ENCODE results near the gene CAP1. TPM values are rescaled to one million over a fixed set of nuclear protein-coding genes. Genes with fewer than 3 reads are reported as not detected.
A peak's percentile ranks its signal among the peaks of the same experiment; 100 is the strongest.
"Not testable (repeated sequence)": the region's sequence is repeated elsewhere in the genome, so short reads cannot be mapped to it uniquely, and the experiment has no call there.

The CAP1 gene, protein sequence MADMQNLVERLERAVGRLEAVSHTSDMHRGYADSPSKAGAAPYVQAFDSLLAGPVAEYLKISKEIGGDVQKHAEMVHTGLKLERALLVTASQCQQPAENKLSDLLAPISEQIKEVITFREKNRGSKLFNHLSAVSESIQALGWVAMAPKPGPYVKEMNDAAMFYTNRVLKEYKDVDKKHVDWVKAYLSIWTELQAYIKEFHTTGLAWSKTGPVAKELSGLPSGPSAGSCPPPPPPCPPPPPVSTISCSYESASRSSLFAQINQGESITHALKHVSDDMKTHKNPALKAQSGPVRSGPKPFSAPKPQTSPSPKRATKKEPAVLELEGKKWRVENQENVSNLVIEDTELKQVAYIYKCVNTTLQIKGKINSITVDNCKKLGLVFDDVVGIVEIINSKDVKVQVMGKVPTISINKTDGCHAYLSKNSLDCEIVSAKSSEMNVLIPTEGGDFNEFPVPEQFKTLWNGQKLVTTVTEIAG
- 512 and 520 TPM in 2 replicates for total RNA-seq

DNA sequence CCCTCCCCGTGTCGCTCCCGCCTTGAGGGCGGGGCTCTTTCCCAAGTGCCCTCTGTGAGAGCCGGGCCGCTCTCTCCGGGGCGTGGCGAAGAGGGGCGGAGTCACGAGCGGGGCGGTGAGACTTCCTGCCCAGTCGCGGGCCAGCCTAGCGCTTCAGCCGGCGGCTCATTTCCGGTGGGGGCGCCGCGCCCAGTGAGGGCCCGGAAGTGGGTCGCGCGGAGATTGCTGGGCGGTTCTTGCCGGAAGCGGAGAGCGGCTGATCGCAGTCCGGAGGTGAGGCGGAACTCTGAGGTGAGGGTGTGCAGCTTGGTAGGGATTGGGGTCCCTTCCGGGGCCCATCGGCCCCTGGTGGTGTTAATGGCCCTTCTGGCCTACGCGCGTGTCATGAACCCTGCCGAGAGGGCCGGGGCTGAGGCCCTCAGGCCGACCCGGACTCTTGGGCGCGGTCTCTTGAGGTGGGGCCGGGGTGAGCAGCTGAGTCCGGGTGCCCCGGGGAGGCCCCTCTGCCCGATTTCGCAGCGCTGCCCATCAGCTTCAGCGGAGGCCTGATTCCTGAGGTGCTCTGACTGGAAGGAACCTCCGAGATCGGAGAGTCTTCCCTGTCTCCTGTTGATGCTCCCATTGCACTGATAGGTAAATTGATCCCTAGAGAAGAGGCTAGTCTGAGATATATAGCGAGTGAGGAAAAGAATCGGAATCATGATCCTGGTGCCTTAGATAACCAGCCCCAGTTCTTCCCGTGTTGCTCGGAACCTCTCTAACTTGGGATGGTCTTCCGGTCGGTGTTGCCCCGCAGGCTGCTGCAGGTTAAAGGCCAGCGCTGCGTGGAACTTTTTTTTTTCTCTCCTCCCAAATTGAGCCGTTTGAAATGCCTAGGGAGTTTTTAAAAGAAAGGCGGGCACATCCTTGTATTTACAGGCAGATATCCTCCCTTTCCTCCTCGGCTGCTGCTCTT lies at the start of gene CAP1:
Gene CAP1, plus strand, starts transcription at position 219 of the 955 bp plus-strand sequence. CDS start 18,618 bp downstream, outside the sequence.
- Mint-ChIP-seq H3K4me1 (ENCODE audit: low read depth) (peaks cover 55% of the 10 kb centered on the region), H3K27me3 (ENCODE audit: low read depth) (no peaks in the 10 kb centered on the region), H3K27ac (peak within 1 kb of the TSS; percentile 99), H3K36me3 (ENCODE audit: low read depth) (peaks cover 58% of the 10 kb centered on the region), H3K9me3 (no peaks in the 10 kb centered on the region), H3K4me3 (ENCODE audit: low read depth) (peak within 1 kb of the TSS; percentile 94)
- intact Hi-C loops (cut with micrococcal nuclease) = loop anchor here (1.0 to 10.0 kb wide), 6 partner anchors 9 to 654 kb away; partner anchors contain the start of genes MFSD2A, NFYC, RLF and ZMPSTE24
- DNase-seq (ENCODE audit: low spot score) = peak; percentile 100

DNA sequence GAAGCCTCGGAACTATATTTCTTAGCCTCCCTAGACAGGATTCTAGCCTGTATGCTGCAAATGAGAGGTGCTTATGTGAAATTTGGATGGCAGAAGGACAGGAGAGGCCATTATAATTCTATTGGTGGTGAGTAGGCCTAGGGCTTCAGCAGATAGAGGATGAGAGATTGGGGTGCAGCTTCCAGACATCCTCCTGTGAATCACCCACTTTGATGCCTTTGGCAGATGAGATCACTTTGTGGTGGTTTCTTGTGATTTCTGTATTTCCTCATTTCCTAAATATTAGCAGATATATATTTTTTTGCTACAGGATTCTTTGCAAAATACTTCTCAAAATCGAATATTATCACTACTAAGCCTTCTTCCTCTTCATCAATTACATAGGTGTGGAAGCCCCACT lies 48.3 kb upstream of the CAP1 start:
- no peaks in the 10 kb centered on the region for H3K9me3 Mint-ChIP-seq
- intact Hi-C loops (cut with micrococcal nuclease) = no loop called here
- no peaks in the 10 kb centered on the region for H3K36me3 Mint-ChIP-seq (ENCODE audit: low read depth)
- H3K4me3 Mint-ChIP-seq (ENCODE audit: low read depth) = no peak overlapping the region
- peaks cover 9% of the 10 kb centered on the region for H3K4me1 Mint-ChIP-seq (ENCODE audit: low read depth)
- H3K27me3 Mint-ChIP-seq (ENCODE audit: low read depth) = no peaks in the 10 kb centered on the region
- H3K27ac Mint-ChIP-seq = no peak overlapping the region
- no peak for DNase-seq (ENCODE audit: low spot score)

DNA sequence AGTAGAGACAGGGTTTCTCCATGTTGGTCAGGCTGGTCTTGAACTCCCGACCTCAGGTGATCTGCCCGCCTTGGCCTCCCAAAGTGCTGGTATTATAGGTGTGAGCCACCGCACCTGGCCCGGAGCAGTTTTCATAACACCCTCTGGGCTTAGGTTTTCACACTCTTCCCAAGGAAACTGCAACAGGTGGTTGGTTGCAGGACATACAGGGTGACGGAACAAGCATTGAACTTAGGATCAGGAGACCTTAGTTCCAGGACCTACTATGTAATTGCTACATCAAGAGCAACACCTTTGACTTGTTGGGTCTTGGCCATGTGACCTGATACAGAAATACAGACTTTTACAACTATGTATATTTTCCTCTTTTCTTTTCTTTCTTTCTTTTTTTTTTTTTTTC lies 47.6 kb upstream of the CAP1 start:
- no peaks in the 10 kb centered on the region for H3K27me3 Mint-ChIP-seq (ENCODE audit: low read depth)
- no peaks in the 10 kb centered on the region for H3K36me3 Mint-ChIP-seq (ENCODE audit: low read depth)
- peaks cover 9% of the 10 kb centered on the region for H3K4me1 Mint-ChIP-seq (ENCODE audit: low read depth)
- intact Hi-C loops (cut with micrococcal nuclease) = no loop called here
- no peak for DNase-seq (ENCODE audit: low spot score)
- H3K9me3 Mint-ChIP-seq = no peaks in the 10 kb centered on the region
- no peak overlapping the region for H3K4me3 Mint-ChIP-seq (ENCODE audit: low read depth)
- H3K27ac Mint-ChIP-seq = no peak overlapping the region

DNA sequence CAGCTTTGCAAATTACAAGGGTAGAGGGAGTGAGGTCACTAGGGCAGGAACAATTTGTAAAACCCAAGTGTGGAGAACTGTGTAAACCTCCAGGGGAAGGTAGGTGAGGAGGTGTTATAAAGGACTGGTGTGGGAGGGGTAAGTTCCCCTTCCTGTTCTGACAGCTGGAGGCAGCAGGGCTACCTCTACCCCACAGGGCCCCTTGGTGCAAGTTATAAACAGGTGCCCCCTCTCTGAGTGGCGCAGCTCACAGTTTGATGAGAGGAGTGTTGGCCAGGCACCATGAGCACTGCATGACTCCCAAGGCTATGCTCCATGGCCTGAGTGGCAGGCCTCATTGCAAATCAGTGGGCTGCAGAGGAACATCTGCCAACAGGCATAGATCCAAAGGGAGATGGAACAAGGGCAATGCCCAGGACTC lies 44.5 kb upstream of the CAP1 start:
- no peaks in the 10 kb centered on the region for H3K27me3 Mint-ChIP-seq (ENCODE audit: low read depth)
- no peaks in the 10 kb centered on the region for H3K9me3 Mint-ChIP-seq
- H3K36me3 Mint-ChIP-seq (ENCODE audit: low read depth) = no peaks in the 10 kb centered on the region
- H3K4me3 Mint-ChIP-seq (ENCODE audit: low read depth) = no peak overlapping the region
- intact Hi-C loops (cut with micrococcal nuclease) = no loop called here
- no peak for DNase-seq (ENCODE audit: low spot score)
- H3K4me1 Mint-ChIP-seq (ENCODE audit: low read depth) = peaks cover 9% of the 10 kb centered on the region
- H3K27ac Mint-ChIP-seq = no peak overlapping the region

DNA sequence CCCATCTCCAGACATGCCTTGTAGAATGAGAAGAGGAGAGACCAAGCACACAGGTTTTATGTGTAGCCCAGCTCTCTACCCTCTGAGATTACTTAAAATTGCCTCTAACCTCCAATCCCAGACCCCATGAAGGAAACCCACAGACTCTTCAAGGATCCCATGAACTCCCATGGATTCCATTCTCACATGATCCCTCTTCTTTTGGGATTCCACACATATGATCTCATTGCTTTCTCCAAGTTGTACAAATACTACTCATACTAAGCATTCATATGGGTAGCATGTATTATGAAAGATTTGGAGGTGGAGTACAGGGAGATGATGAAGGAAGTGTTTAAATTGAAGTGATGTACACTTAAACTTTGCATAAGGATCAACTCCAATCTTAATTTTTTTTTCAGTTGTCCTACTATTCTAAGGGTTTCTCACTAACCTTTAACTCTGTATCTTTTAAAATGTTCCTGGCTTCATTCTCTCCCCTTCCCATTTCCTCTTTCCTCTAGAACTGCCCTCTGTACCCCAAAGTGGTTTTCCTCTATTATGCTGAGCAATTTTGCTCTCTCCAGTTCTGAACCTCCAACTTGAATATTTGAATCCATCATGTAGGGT lies 44.0 kb upstream of the CAP1 start:
- H3K36me3 Mint-ChIP-seq (ENCODE audit: low read depth) = no peaks in the 10 kb centered on the region
- no peak for DNase-seq (ENCODE audit: low spot score)
- intact Hi-C loops (cut with micrococcal nuclease) = no loop called here
- no peak overlapping the region for H3K27ac Mint-ChIP-seq
- H3K4me3 Mint-ChIP-seq (ENCODE audit: low read depth) = no peak overlapping the region
- H3K4me1 Mint-ChIP-seq (ENCODE audit: low read depth) = peaks cover 9% of the 10 kb centered on the region
- no peaks in the 10 kb centered on the region for H3K27me3 Mint-ChIP-seq (ENCODE audit: low read depth)
- H3K9me3 Mint-ChIP-seq = no peaks in the 10 kb centered on the region

DNA sequence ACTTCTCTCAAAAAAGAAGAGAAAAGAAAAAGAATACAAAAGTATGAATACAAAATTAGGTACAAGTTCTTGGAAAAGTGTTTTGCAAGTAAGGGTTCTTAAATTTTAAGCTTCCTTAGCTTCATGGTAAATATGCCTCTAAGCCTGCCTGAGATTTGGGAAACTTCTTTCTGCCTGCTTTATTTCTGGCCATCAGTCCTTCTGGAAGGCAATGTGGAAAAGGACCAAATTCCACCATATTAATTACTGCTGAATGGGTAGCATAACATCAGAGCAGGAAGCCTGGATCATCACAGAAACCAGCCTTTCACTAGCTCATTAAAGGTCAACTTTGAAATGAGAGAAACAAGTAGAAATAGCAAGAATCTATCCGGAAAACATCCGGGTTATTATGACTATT lies 39.1 kb upstream of the CAP1 start:
- H3K36me3 Mint-ChIP-seq (ENCODE audit: low read depth) = no peaks in the 10 kb centered on the region
- intact Hi-C loops (cut with micrococcal nuclease) = no loop called here

DNA sequence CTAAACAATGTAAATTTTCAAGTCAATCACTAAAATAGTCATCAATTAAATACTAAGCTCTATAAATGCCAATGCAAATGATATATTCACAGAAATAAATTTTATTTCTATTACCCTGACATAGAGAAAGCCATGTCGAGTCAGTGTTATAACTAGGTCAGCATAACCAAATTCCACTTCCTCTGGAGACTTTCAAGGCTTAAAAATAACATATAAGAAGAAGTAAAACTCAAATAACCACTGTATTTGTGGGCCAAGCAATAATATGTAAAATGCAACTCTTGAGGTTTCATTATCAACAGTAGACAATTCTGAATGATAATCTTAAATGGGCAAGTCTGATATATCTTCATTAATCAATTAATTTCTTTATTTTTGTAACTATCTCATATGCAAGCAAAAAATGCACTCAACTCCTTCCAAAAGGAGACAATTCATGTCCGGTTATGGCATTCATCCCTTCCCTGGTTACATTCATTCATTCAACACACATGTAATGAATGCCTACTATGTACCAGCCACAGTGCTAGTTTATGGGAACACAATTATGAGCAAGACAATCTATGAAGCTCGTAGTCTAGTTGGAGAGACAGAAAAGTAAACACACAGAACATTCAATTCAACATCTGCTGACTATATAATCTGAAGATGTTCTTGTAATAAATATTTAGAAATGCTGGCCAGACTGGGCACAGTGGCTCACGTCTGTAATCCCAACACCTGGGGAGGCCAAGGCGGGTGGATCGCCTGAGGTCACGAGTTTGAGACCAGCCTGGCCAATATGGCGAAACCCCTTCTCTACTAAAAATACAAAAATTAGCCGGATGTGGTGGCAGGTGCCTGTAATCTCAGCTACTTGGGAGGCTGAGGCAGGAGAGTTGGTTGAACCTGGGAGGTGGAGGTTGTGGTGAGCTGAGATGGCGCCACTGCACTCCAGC lies 37.1 kb upstream of the CAP1 start:
- H3K27me3 Mint-ChIP-seq (ENCODE audit: low read depth) = peaks cover 20% of the 10 kb centered on the region
- H3K27ac Mint-ChIP-seq = no peak overlapping the region
- no peak for DNase-seq (ENCODE audit: low spot score)
- no peak overlapping the region for H3K4me3 Mint-ChIP-seq (ENCODE audit: low read depth)
- H3K4me1 Mint-ChIP-seq (ENCODE audit: low read depth) = no peaks in the 10 kb centered on the region
- no peaks in the 10 kb centered on the region for H3K9me3 Mint-ChIP-seq
- no peaks in the 10 kb centered on the region for H3K36me3 Mint-ChIP-seq (ENCODE audit: low read depth)
- intact Hi-C loops (cut with micrococcal nuclease) = no loop called here

More for the DNA sequence above, 39.1 kb upstream of the CAP1 start:
- Mint-ChIP-seq H3K4me1 (ENCODE audit: low read depth) (peaks cover 2% of the 10 kb centered on the region), H3K27ac (no peak overlapping the region), H3K27me3 (ENCODE audit: low read depth) (peaks cover 19% of the 10 kb centered on the region), H3K4me3 (ENCODE audit: low read depth) (no peak overlapping the region), H3K9me3 (no peaks in the 10 kb centered on the region)
- no peak for DNase-seq (ENCODE audit: low spot score)

DNA sequence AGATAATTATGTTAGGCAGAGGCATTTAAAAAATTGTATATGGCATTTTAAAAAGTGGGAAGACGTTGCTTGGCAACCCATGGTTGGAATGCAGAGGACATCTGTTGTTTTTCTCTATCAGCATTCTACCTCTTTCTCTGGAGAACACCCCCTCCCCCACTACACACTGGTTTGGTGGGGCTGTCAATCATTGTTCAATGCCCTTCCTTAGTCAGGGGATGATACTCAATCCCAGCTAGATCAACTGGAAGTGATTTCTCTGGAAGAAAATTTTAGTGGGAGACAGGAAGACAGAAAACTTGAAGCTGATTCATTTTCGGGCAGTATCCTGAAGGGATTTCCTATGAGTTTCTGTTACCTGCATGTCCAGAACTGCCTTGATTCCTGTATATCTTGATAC lies 35.7 kb upstream of the CAP1 start:
- intact Hi-C loops (cut with micrococcal nuclease) = no loop called here
- Mint-ChIP-seq H3K27me3 (ENCODE audit: low read depth) (peaks cover 20% of the 10 kb centered on the region), H3K36me3 (ENCODE audit: low read depth) (no peaks in the 10 kb centered on the region), H3K4me1 (ENCODE audit: low read depth) (no peaks in the 10 kb centered on the region), H3K4me3 (ENCODE audit: low read depth) (no peak overlapping the region), H3K27ac (no peak overlapping the region), H3K9me3 (no peaks in the 10 kb centered on the region)
- DNase-seq (ENCODE audit: low spot score) = no peak

DNA sequence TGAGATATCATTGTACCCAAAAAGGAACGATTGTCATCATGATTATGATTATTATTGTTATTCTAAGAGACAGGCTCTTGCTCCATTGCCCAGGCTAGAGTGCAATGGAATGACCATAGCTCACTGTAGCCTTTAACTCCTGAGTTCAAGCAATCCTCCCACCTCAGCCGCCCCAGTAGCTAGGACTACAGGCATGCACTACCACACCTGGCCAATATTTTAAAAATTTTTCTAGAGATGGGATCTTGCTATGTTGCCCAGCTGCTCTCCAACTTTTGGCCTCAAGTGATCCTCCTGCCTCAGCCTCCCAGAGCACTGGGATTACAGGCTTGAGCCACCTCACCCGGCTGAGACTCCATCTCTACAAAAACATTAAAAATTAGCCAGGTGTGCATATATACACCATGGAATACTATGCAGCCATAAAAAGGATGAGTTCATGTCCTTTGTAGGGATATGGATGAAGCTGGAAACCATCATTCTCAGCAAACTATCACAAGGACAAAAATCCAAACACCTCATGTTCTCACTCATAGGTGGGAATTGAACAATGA lies 33.0 kb upstream of the CAP1 start:
- H3K27ac Mint-ChIP-seq; DNase-seq (ENCODE audit: low spot score); H3K4me3 Mint-ChIP-seq (ENCODE audit: low read depth); H3K9me3 Mint-ChIP-seq; H3K36me3 Mint-ChIP-seq (ENCODE audit: low read depth); intact Hi-C loops (cut with micrococcal nuclease); H3K4me1 Mint-ChIP-seq (ENCODE audit: low read depth): not testable (repeated sequence)
- peaks cover 19% of the 10 kb centered on the region for H3K27me3 Mint-ChIP-seq (ENCODE audit: low read depth)

DNA sequence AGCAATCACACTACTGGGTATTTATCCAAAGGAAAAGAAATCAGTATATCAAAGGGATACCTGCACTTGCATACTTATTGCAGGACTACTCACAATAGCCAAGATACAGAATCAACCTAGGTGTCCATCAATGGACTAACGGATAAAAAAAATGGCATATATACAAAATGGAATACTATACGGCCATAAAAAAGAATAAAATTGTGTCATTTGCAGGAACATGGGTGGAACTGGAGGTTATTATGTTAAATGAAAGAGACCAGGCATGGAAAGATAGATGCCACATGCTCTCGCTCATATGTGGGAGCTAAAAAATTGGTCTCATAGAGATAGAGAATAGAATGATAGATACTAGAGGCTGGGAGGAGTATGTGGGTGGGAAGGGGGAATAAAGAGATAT lies 29.3 kb upstream of the CAP1 start:
- Mint-ChIP-seq H3K4me1 (ENCODE audit: low read depth) (peaks cover 8% of the 10 kb centered on the region), H3K36me3 (ENCODE audit: low read depth) (no peaks in the 10 kb centered on the region), H3K9me3 (peaks cover 9% of the 10 kb centered on the region), H3K27me3 (ENCODE audit: low read depth) (peaks cover 3% of the 10 kb centered on the region), H3K27ac (no peak overlapping the region), H3K4me3 (ENCODE audit: low read depth) (no peak overlapping the region)
- intact Hi-C loops (cut with micrococcal nuclease) = no loop called here
- DNase-seq (ENCODE audit: low spot score) = no peak

DNA sequence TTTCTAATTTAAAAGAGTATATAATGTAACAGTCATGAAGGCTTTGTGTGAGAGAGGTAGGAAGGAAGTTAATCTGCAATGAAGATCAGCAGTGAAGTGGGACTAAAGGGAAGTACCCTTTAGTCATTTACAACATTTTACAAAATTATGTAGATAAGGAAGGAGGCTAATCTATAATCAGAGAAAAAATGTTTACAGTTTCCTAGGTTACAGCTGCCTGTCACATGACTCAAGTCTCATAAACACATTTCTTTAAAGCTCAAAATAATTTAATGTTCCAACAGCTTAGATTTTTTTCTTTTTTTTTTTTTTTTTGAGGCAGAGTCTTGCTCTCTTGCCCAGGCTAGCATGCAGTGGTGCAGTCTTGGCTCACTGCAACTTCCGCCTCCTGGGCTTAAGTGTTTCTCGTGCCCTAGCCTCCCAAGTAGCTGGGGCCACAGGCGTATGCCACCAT lies 26.2 kb upstream of the CAP1 start:
- Mint-ChIP-seq H3K27ac (no peak overlapping the region), H3K4me1 (ENCODE audit: low read depth) (peaks cover 10% of the 10 kb centered on the region), H3K27me3 (ENCODE audit: low read depth) (peaks cover 9% of the 10 kb centered on the region), H3K9me3 (peaks cover 9% of the 10 kb centered on the region), H3K4me3 (ENCODE audit: low read depth) (no peak overlapping the region), H3K36me3 (ENCODE audit: low read depth) (no peaks in the 10 kb centered on the region)
- DNase-seq (ENCODE audit: low spot score) = no peak
- intact Hi-C loops (cut with micrococcal nuclease) = loop anchor here (2.0 kb wide), 2 partner anchors 25 to 59 kb away; partner anchors contain the start of gene MFSD2A

Measured in activated T-helper 2 cell treated with anti-CD3 and anti-CD28 coated beads, Interferon-gamma antibody, Interleukin-2, Interleukin-4, amounts not matched to agents 10 μg/mL and 5 μg/mL and 100 μg/mL, durations not matched to agents 14 hours and 24 hours and 36 hours (primary cell).